ENCODE data around the gene PRKCE. TPM values are rescaled to one million over a fixed set of nuclear protein-coding genes. Genes with fewer than 3 reads are reported as not detected.

The PRKCE gene
- total and polyA plus RNA-seq, 2 experiments from 2014 or later = 9.6 to 11.9 TPM

DNA sequence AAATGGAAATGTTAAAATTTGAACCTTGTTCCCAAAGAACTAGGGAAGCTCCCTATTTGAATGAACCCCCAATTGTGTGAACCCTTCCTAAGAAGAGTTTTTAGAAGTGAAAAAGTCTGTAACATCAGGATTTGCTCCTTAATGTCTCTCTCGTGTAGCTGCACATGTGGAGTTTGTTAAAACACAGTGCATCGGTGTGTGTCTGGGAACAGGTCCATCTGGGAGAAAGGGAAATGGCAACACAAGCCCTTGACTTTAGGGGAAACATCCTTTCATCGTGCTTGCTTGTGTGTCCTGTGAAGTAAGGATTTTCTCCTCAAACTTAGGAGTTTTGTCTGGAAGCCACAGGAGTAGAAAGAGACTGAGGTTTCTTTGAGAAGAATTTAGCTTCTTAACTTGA, 203.9 kb downstream of the PRKCE start:
- H3K4me3 ChIP-seq = no peak overlapping the region
- no peaks in the 10 kb centered on the region for H3K79me2 ChIP-seq
- 53% methylated on average over 3 of the region's 3 CpGs for WGBS (ENCODE audit: low lambda C conversion rate, missing lambda C conversion rate)
- no peak for TF ChIP-seq EZH2phosphoT487 (IDR thresholded peaks at IDR 0.05; ENCODE audit: low read depth, severe bottlenecking, unreplicated experiment)
- TF ChIP-seq, protein P1, sequence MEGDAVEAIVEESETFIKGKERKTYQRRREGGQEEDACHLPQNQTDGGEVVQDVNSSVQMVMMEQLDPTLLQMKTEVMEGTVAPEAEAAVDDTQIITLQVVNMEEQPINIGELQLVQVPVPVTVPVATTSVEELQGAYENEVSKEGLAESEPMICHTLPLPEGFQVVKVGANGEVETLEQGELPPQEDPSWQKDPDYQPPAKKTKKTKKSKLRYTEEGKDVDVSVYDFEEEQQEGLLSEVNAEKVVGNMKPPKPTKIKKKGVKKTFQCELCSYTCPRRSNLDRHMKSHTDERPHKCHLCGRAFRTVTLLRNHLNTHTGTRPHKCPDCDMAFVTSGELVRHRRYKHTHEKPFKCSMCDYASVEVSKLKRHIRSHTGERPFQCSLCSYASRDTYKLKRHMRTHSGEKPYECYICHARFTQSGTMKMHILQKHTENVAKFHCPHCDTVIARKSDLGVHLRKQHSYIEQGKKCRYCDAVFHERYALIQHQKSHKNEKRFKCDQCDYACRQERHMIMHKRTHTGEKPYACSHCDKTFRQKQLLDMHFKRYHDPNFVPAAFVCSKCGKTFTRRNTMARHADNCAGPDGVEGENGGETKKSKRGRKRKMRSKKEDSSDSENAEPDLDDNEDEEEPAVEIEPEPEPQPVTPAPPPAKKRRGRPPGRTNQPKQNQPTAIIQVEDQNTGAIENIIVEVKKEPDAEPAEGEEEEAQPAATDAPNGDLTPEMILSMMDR (IDR thresholded peaks at IDR 0.05; ENCODE audit: poor library complexity) = no peak
- TF ChIP-seq EZH2 (IDR thresholded peaks at IDR 0.05; ENCODE audit: borderline replicate concordance) = no peak
- no peaks in the 10 kb centered on the region for H4K20me1 ChIP-seq (ENCODE audit: insufficient read depth, poor library complexity, severe bottlenecking)
- no peaks in the 10 kb centered on the region for H3K9me2 ChIP-seq (replicated peaks; ENCODE audit: insufficient read depth)
- no peaks in the 10 kb centered on the region for H3K27me3 ChIP-seq
- peaks cover 11% of the 10 kb centered on the region for H3K4me1 ChIP-seq (ENCODE audit: insufficient read depth)
- no peak overlapping the region for H3K4me2 ChIP-seq
- H2AFZ ChIP-seq = no peak overlapping the region
- no peaks in the 10 kb centered on the region for H3K9me3 ChIP-seq (ENCODE audit: low read depth)
- no peak for DNase-seq (ENCODE audit: low spot score)
- no peaks in the 10 kb centered on the region for H3K36me3 ChIP-seq (replicated peaks; ENCODE audit: insufficient read depth, low read depth)
- H3K27ac ChIP-seq = no peak overlapping the region

DNA sequence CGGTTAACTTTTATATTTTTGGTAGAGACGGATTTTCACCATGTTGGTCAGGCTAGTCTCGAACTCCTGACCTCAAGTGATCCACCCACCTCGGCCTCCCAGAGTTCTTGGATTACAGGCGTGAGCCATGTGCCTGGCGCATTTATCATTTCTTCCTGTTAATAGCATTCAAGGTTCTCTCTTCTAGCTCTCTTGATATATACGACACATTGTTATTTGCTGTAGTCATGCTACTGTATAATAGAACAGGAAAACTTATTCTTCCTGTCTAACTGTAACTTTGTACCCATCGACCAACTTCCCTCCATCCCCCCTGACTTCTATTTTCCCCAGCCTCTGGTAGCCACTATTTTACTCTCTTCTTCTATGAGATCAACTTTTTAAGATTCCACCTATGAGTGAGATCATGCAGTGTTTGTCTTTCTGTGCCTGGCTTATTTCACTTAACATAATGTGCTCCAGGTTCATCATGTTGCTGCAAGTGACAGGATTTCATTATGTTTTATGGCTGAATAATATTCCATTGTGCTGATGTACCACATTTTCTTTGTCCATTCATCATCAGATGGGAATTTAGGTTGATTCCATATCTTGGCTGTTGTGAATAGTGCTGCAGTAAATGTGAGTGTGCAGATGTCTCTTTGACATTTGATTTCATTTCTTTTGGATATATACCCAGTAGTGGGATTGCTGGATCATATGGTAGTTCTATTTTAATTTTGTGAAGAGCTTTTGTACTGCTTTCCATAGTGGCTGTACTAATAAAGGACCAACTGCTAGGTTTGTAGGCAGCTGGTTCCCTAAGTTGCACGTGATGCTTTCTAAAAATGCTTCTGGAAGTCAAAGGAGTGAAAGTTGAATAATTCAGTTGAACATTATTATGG, 205.2 kb downstream of the PRKCE start:
- no peak for DNase-seq (ENCODE audit: low spot score)
- H3K4me1 ChIP-seq (ENCODE audit: insufficient read depth) = peaks cover 13% of the 10 kb centered on the region
- H3K9me3 ChIP-seq (ENCODE audit: low read depth) = no peaks in the 10 kb centered on the region
- no peaks in the 10 kb centered on the region for H3K9me2 ChIP-seq (replicated peaks; ENCODE audit: insufficient read depth)
- no peaks in the 10 kb centered on the region for H4K20me1 ChIP-seq (ENCODE audit: insufficient read depth, poor library complexity, severe bottlenecking)
- no peaks in the 10 kb centered on the region for H3K27me3 ChIP-seq
- H3K4me3 ChIP-seq = no peak overlapping the region
- WGBS (ENCODE audit: low lambda C conversion rate, missing lambda C conversion rate) = 93% methylated on average over 9 of the region's 9 CpGs
- no peak overlapping the region for H2AFZ ChIP-seq
- no peak overlapping the region for H3K4me2 ChIP-seq
- TF ChIP-seq, protein P1 (IDR thresholded peaks at IDR 0.05; ENCODE audit: poor library complexity) = no peak
- TF ChIP-seq EZH2 (IDR thresholded peaks at IDR 0.05; ENCODE audit: borderline replicate concordance) (no peak), EZH2phosphoT487 (IDR thresholded peaks at IDR 0.05; ENCODE audit: low read depth, severe bottlenecking, unreplicated experiment) (no peak)
- H3K36me3 ChIP-seq (replicated peaks; ENCODE audit: insufficient read depth, low read depth) = no peaks in the 10 kb centered on the region
- no peaks in the 10 kb centered on the region for H3K79me2 ChIP-seq
- H3K27ac ChIP-seq = no peak overlapping the region

DNA sequence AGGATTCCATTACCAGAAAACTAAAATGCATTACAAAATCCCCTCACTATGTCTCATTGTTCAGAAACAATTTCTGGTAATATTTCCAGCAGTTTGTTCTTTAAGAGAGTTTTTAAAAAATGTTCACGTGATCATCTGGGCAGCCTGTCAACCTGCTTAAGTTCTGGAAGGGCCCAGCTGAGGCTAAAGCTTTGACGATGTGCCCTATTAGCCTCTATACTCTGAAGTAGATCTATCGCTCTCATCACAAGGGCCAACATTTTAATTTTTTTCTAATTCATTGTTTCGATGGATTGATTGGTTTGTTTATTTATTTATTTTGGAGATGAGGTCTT, 205.8 kb downstream of the PRKCE start:
- H3K4me3 ChIP-seq = no peak overlapping the region
- H3K79me2 ChIP-seq = no peaks in the 10 kb centered on the region
- H3K27ac ChIP-seq = no peak overlapping the region
- H3K4me2 ChIP-seq = no peak overlapping the region
- H3K9me2 ChIP-seq (replicated peaks; ENCODE audit: insufficient read depth) = no peaks in the 10 kb centered on the region
- H3K4me1 ChIP-seq (ENCODE audit: insufficient read depth) = peaks cover 13% of the 10 kb centered on the region
- H3K9me3 ChIP-seq (ENCODE audit: low read depth) = no peaks in the 10 kb centered on the region
- H3K36me3 ChIP-seq (replicated peaks; ENCODE audit: insufficient read depth, low read depth) = no peaks in the 10 kb centered on the region
- TF ChIP-seq, protein P1 (IDR thresholded peaks at IDR 0.05; ENCODE audit: poor library complexity) = no peak
- TF ChIP-seq EZH2 (IDR thresholded peaks at IDR 0.05; ENCODE audit: borderline replicate concordance) = no peak
- no peak for TF ChIP-seq EZH2phosphoT487 (IDR thresholded peaks at IDR 0.05; ENCODE audit: low read depth, severe bottlenecking, unreplicated experiment)
- no peaks in the 10 kb centered on the region for H4K20me1 ChIP-seq (ENCODE audit: insufficient read depth, poor library complexity, severe bottlenecking)
- WGBS (ENCODE audit: low lambda C conversion rate, missing lambda C conversion rate) = 83% methylated on average over 4 of the region's 4 CpGs
- H2AFZ ChIP-seq = no peak overlapping the region
- H3K27me3 ChIP-seq = no peaks in the 10 kb centered on the region
- DNase-seq (ENCODE audit: low spot score) = no peak
